Kidney (tissue), 14 donors: Measurements from ENCODE around the gene MED23. TPM values are rescaled to one million over a fixed set of nuclear protein-coding genes. Genes with fewer than 3 reads are reported as not detected.
A peak's percentile ranks its signal among the peaks of the same experiment; 100 is the strongest.

Experiments used
- DNase-seq, 5 donors: peaks; one replicate each; pipeline ENCODE4 v3.0.0-alpha.2; 2013 to 2020
- FAIRE-seq: peaks from 2 replicates; lab custom pipeline; 2012; peaks lifted over from hg19 to GRCh38; lab: Jason Lieb, UNC
- H3K27ac ChIP-seq, 2 donors: one replicate each; pipeline ENCODE4 v1.7.0; 2013; ENCODE audit warnings: low read depth in 2 of 2, low read length in 2 of 2, inconsistent platforms in 1 of 2
- H3K27me3 ChIP-seq: one replicate; pipeline ENCODE4 v1.7.1; 2013; ENCODE audit warnings: low read length, inconsistent platforms; ENCODE audit not compliant: control insufficient read depth, insufficient read depth
- H3K36me3 ChIP-seq, 3 donors: one replicate each; pipeline versions ENCODE4 v1.7.0 to v1.7.1; 2013; ENCODE audit warnings: low read length in 3 of 3, control low read depth in 1 of 3, inconsistent platforms in 1 of 3; ENCODE audit not compliant: insufficient read depth in 3 of 3, control insufficient read depth in 2 of 3
- H3K4me1 ChIP-seq, 3 donors: one replicate each; pipeline versions ENCODE4 v1.7.0 to v1.7.1; 2013; ENCODE audit warnings: low read length in 3 of 3, inconsistent platforms in 1 of 3, low read depth in 1 of 3; ENCODE audit not compliant: control insufficient read depth in 2 of 3, insufficient read depth in 2 of 3
- H3K4me3 ChIP-seq, 3 donors: one replicate each; pipeline versions ENCODE4 v1.7.0 to v1.8.1; 2013; ENCODE audit warnings: low read length in 3 of 3, control low read depth in 1 of 3, inconsistent platforms in 1 of 3
- H3K9ac ChIP-seq, 3 donors: one replicate each; pipeline versions ENCODE4 v1.7.0 to v1.7.1; 2013; ENCODE audit warnings: low read length in 3 of 3, control low read depth in 1 of 3, inconsistent platforms in 1 of 3
- H3K9me3 ChIP-seq, 3 donors: one replicate each; pipeline versions ENCODE4 v1.7.0 to v1.7.1; 2013; ENCODE audit warnings: low read length in 3 of 3, control low read depth in 1 of 3, inconsistent platforms in 1 of 3; ENCODE audit not compliant: control insufficient read depth in 2 of 3, insufficient read depth in 1 of 3
- CTCF ChIP-seq: IDR thresholded peaks from 3 replicates; pipeline ENCODE4 v1.5.1; 2012; ENCODE audit warnings: mild to moderate bottlenecking, moderate library complexity, borderline replicate concordance; ENCODE audit not compliant: insufficient read depth; ENCODE audit errors: extremely low read depth
- intact Hi-C: fragments of 100-400 bp; cut with DNase I; formaldehyde crosslinking; loops from one replicate; pipeline ENCODE4 v1.11.1; 2022
- polyA plus RNA-seq: library from polyadenylated mRNA; stranded (reverse); fragments of 350-450 nt; fragmentation: Illumina TruSeq; extraction: RNeasy Lipid Tissue Mini Kit (QIAGEN cat#74804); gene quantifications from one replicate; pipeline ENCODE4 v1.2.3, GENCODE V29; 2014; ENCODE audit warnings: low read depth, low replicate concordance; ENCODE audit not compliant: insufficient read depth
- total RNA-seq: library from RNA; stranded (reverse); fragmentation: NEBNext Ultra II Directional; extraction: Animal tissue kit (Norgen Biotek cat#: 25700); gene quantifications from one replicate; pipeline ENCODE4 v1.2.1, GENCODE V29; 2021
- donor health status: control.
- donor health status: control.
- donor health status: control.
- donor health status: control.
- donor health status: control.
- donor health status: DM: yes; HTN: yes; CAD: no.
- donor health status: Normal renal cell carcinoma (clear cell type).

The MED23 gene
- total and polyA plus RNA-seq, 2 donors from 2014 or later: 7.7 to 27.4 TPM

- peak overlapping the region in 2 of 3 donors; percentile 77 to 89 for H3K9ac ChIP-seq
- no peaks in the 10 kb centered on the region for H3K4me1 ChIP-seq
- TF ChIP-seq CTCF: no peak
- intact Hi-C loops: no loop called here
- no peak for FAIRE-seq
- H3K36me3 ChIP-seq: peaks cover 7 to 11% (median 8%) of the 10 kb centered on the region in 3 donors
- no peak for DNase-seq
- no peaks in the 10 kb centered on the region for H3K9me3 ChIP-seq
- no peaks in the 10 kb centered on the region for H3K27me3 ChIP-seq
- H3K27ac ChIP-seq: no peak overlapping the region
- H3K4me3 ChIP-seq: peak overlapping the region; percentile 59 to 99 (median 90)
These were observed 684 bp upstream of the MED23 start for GRCh38 chr6:131628726-131629125.

GRCh38 chr6:131615275-131615674 lies 12.8 kb downstream of the MED23 start:
- no peak for FAIRE-seq
- peaks cover 4 to 55% (median 27%) of the 10 kb centered on the region in 3 donors for H3K36me3 ChIP-seq

GRCh38 chr6:131613296-131613925 lies 14.6 kb downstream of the MED23 start:
- peak; percentile 3 for FAIRE-seq
- Histone ChIP-seq H3K9me3 (no peaks in the 10 kb centered on the region), H3K36me3 (peaks cover 3 to 52% (median 24%) of the 10 kb centered on the region in 3 donors)

More at GRCh38 chr6:131615275-131615674, 12.8 kb downstream of the MED23 start:
- H3K4me1 ChIP-seq: no peaks in the 10 kb centered on the region
- H3K9me3 ChIP-seq: no peaks in the 10 kb centered on the region
- no peak overlapping the region for H3K4me3 ChIP-seq
- H3K27ac ChIP-seq: no peak overlapping the region
- intact Hi-C loops: no loop called here
- no peak for DNase-seq
- no peak for TF ChIP-seq CTCF
- no peaks in the 10 kb centered on the region for H3K27me3 ChIP-seq
- H3K9ac ChIP-seq: no peak overlapping the region

More at GRCh38 chr6:131613296-131613925, 14.6 kb downstream of the MED23 start:
- intact Hi-C loops: no loop called here
- no peak overlapping the region for H3K27ac ChIP-seq
- H3K9ac ChIP-seq: no peak overlapping the region
- DNase-seq: no peak
- H3K27me3 ChIP-seq: no peaks in the 10 kb centered on the region
- TF ChIP-seq CTCF: no peak
- H3K4me3 ChIP-seq: no peak overlapping the region
- H3K4me1 ChIP-seq: no peaks in the 10 kb centered on the region
